Measurements from ENCODE around the gene SLIT3.

SLIT3 gene

GRCh38 chr5:168860081-168860480, 440.9 kb downstream of the SLIT3 start:
- DNase-seq (ENCODE audit: low read depth), result no peak

GRCh38 chr5:168859471-168859870, 441.5 kb downstream of the SLIT3 start:
- no peak for DNase-seq (ENCODE audit: low read depth)

GRCh38 chr5:168858994-168859393, 441.9 kb downstream of the SLIT3 start:
- DNase-seq (ENCODE audit: low read depth), result no peak

GRCh38 chr5:168858371-168858770, 442.6 kb downstream of the SLIT3 start:
- no peak for DNase-seq (ENCODE audit: low read depth)

GRCh38 chr5:168853972-168854371, 447.0 kb downstream of the SLIT3 start:
- DNase-seq (ENCODE audit: low read depth), result no peak

GRCh38 chr5:168852329-168852728, 448.6 kb downstream of the SLIT3 start:
- DNase-seq (ENCODE audit: low read depth), result no peak

GRCh38 chr5:168851902-168852321, 449.0 kb downstream of the SLIT3 start:
- DNase-seq (ENCODE audit: low read depth), result no peak

- DNase-seq (ENCODE audit: low read depth), result no peak
Measured at GRCh38 chr5:168850683-168851082, 450.3 kb downstream of the SLIT3 start.

- no peak for DNase-seq (ENCODE audit: low read depth)
Measured at GRCh38 chr5:168848569-168848968, 452.4 kb downstream of the SLIT3 start.

GRCh38 chr5:168847511-168848073, 453.3 kb downstream of the SLIT3 start:
- DNase-seq (ENCODE audit: low read depth), result no peak

GRCh38 chr5:168844922-168845296, 456.0 kb downstream of the SLIT3 start:
- no peak for DNase-seq (ENCODE audit: low read depth)

GRCh38 chr5:168844016-168844921, 456.7 kb downstream of the SLIT3 start:
- DNase-seq (ENCODE audit: low read depth), result no peak

GRCh38 chr5:168843277-168844015, 457.5 kb downstream of the SLIT3 start:
- no peak for DNase-seq (ENCODE audit: low read depth)

- DNase-seq (ENCODE audit: low read depth), result no peak
Measured at GRCh38 chr5:168842571-168843205, 458.3 kb downstream of the SLIT3 start.

- DNase-seq (ENCODE audit: low read depth), result no peak
Measured at GRCh38 chr5:168837852-168838251, 463.1 kb downstream of the SLIT3 start.

- DNase-seq (ENCODE audit: low read depth), result no peak
Measured at GRCh38 chr5:168836603-168837231, 464.2 kb downstream of the SLIT3 start.

- no peak for DNase-seq (ENCODE audit: low read depth)
Measured at GRCh38 chr5:168833936-168834335, 467.0 kb downstream of the SLIT3 start.

GRCh38 chr5:168833383-168833782, 467.6 kb downstream of the SLIT3 start:
- DNase-seq (ENCODE audit: low read depth), result no peak

GRCh38 chr5:168832308-168832707, 468.6 kb downstream of the SLIT3 start:
- DNase-seq (ENCODE audit: low read depth), result no peak

- no peak for DNase-seq (ENCODE audit: low read depth)
Measured at GRCh38 chr5:168831383-168831782, 469.6 kb downstream of the SLIT3 start.

GRCh38 chr5:168830833-168831232, 470.1 kb downstream of the SLIT3 start:
- no peak for DNase-seq (ENCODE audit: low read depth)

GRCh38 chr5:168829922-168830417, 471.0 kb downstream of the SLIT3 start:
- DNase-seq (ENCODE audit: low read depth), result no peak
